GM12891 (cell line): ENCODE results near the gene ZNF776.

Experiments
- POLR2A ChIP-seq: IDR thresholded peaks from 2 replicates; pipeline ENCODE4 v1.6.1; 2011; ENCODE audit warnings: low read depth, low read length, control low read depth
- POLR2AphosphoS5 ChIP-seq: IDR thresholded peaks from 2 replicates; pipeline ENCODE4 v1.6.1; 2011; ENCODE audit warnings: low read depth, low read length, control low read depth
- TAF1 ChIP-seq: IDR thresholded peaks from 2 replicates; pipeline ENCODE4 v1.6.1; 2011; ENCODE audit warnings: low read depth, low read length, control low read depth

GRCh38 chr19:57755031-57755430 is 8.4 kb downstream of the ZNF776 start:
- TF ChIP-seq POLR2A (no peak), TAF1 (no peak), POLR2AphosphoS5 (no peak)
